Natural killer cell (primary cell): Measurements from ENCODE around the gene PPP2R5C. TPM values are rescaled to one million over a fixed set of nuclear protein-coding genes. Genes with fewer than 3 reads are reported as not detected.
A peak's percentile ranks its signal among the peaks of the same experiment; 100 is the strongest.
"Not testable (repeated sequence)": the region's sequence is repeated elsewhere in the genome, so short reads cannot be mapped to it uniquely, and the experiment has no call there.

ENCODE experiments used
- ATAC-seq, 3 donors: fragments of 150-1000 bp in 2 of 3; fragments of 200-7000 bp in 1 of 3; cut with Tn5 transposase; 1 replicate in 1 of 3; 2 replicates in 2 of 3; pipeline ENCODE4 v1.10.0; 2021; ENCODE audit warnings: mild to moderate bottlenecking in 2 of 3, moderate library complexity in 2 of 3
- DNase-seq, 2 donors: peaks; one replicate each; pipeline versions ENCODE4 v3.0.0 to v3.0.0-alpha.2; 2013 to 2021; ENCODE audit warnings: mixed read lengths in 1 of 2
- H3K27ac ChIP-seq: one replicate; pipeline ENCODE4 v1.5.1; 2013; ENCODE audit warnings: mild to moderate bottlenecking, low read length
- H3K27me3 ChIP-seq: one replicate; pipeline ENCODE4 v1.6.1; 2013; ENCODE audit warnings: low read length; ENCODE audit not compliant: control insufficient read depth, insufficient read depth
- H3K36me3 ChIP-seq: one replicate; pipeline ENCODE4 v1.6.1; 2013; ENCODE audit warnings: low read length; ENCODE audit not compliant: control insufficient read depth, insufficient read depth
- H3K4me1 ChIP-seq: one replicate; pipeline ENCODE4 v1.6.1; 2013; ENCODE audit warnings: low read length; ENCODE audit not compliant: control insufficient read depth, insufficient read depth
- H3K4me3 ChIP-seq: one replicate; pipeline ENCODE4 v1.5.1; 2013; ENCODE audit warnings: low read length
- H3K9me3 ChIP-seq: one replicate; pipeline ENCODE4 v1.6.1; 2013; ENCODE audit warnings: low read length; ENCODE audit not compliant: control insufficient read depth, insufficient read depth
- H3K27ac Mint-ChIP-seq, 2 donors: one replicate each; pipeline ENCODE4 v1.8.0; 2022; ENCODE audit warnings: mild to moderate bottlenecking in 2 of 2, mixed read lengths in 2 of 2, moderate library complexity in 1 of 2
- H3K27me3 Mint-ChIP-seq, 2 donors: one replicate each; pipeline ENCODE4 v1.8.0; 2022; ENCODE audit warnings: low read depth in 2 of 2, mixed read lengths in 2 of 2
- H3K36me3 Mint-ChIP-seq: one replicate; pipeline ENCODE4 v1.8.0; 2022; ENCODE audit warnings: mixed read lengths
- H3K4me1 Mint-ChIP-seq, 2 donors: one replicate each; pipeline ENCODE4 v1.8.0; 2022; ENCODE audit warnings: mixed read lengths in 2 of 2
- H3K4me3 Mint-ChIP-seq: one replicate; pipeline ENCODE4 v1.8.0; 2022; ENCODE audit warnings: mild to moderate bottlenecking, moderate library complexity, mixed read lengths
- H3K9me3 Mint-ChIP-seq, 2 donors: one replicate each; pipeline ENCODE4 v1.8.0; 2022; ENCODE audit warnings: mixed read lengths in 2 of 2
- CTCF ChIP-seq: fragments of 200-600 bp; IDR thresholded peaks from one replicate; pipeline ENCODE4 v1.8.0; 2022; ENCODE audit warnings: antibody characterized with exemption
- WGBS: methylation state at CpG from one replicate; pipeline ENCODE4 v1.1.7; 2013; ENCODE audit warnings: missing lambda C conversion rate; ENCODE audit not compliant: insufficient coverage; 5-methylcytosine and 5-hydroxymethylcytosine counted together
- intact Hi-C: fragments of 100-400 bp; cut with micrococcal nuclease; formaldehyde crosslinking; loops from one replicate; pipeline ENCODE4 v1.14.2; 2022
- total RNA-seq, 4 donors: library from RNA; stranded (reverse); fragments of 120-200 nt in 1 of 4; gene quantifications; one replicate each; pipeline versions ENCODE4 v1.2.3 to v1.2.4, GENCODE V29; 2013 to 2022

Gene PPP2R5C
- total RNA-seq, 3 donors from 2014 or later (not counting 1 experiment from before 2014, with no cell fraction given), result 716 to 779 (median 736) TPM

- H3K36me3 ChIP-seq, DNase-seq, H3K4me3 ChIP-seq, H3K4me3 Mint-ChIP-seq, H3K9me3 Mint-ChIP-seq, H3K9me3 ChIP-seq, H3K27me3 ChIP-seq, H3K27ac ChIP-seq, H3K27ac Mint-ChIP-seq, ATAC-seq, H3K27me3 Mint-ChIP-seq, intact Hi-C loops, H3K4me1 ChIP-seq, H3K36me3 Mint-ChIP-seq: not testable (repeated sequence)
- no CpG with 5 or more reads among the region's 1 CpG for WGBS
- H3K4me1 Mint-ChIP-seq, result peaks cover 18 to 21% of the 10 kb centered on the region in 2 donors
These were observed 44.7 kb downstream of the PPP2R5C start for GRCh38 chr14:101806252-101806651.

- H3K4me1 Mint-ChIP-seq, result peaks cover 34 to 39% of the 10 kb centered on the region in 2 donors
- no peaks in the 10 kb centered on the region for H3K9me3 Mint-ChIP-seq
- WGBS, result 80% methylated on average over 11 of the region's 11 CpGs
- no peaks in the 10 kb centered on the region for H3K27me3 Mint-ChIP-seq
- no peak for DNase-seq
- Histone ChIP-seq H3K27ac (no peak overlapping the region), H3K36me3 (peaks cover 2% of the 10 kb centered on the region), H3K9me3 (no peaks in the 10 kb centered on the region), H3K27me3 (no peaks in the 10 kb centered on the region), H3K4me1 (peaks cover 20% of the 10 kb centered on the region), H3K4me3 (no peak overlapping the region)
- peak overlapping the region; percentile 57 to 97 for H3K27ac Mint-ChIP-seq
- intact Hi-C loops, result no loop called here
- no peak for TF ChIP-seq CTCF
- no peak overlapping the region for H3K4me3 Mint-ChIP-seq
- no peak for ATAC-seq
- H3K36me3 Mint-ChIP-seq, result no peaks in the 10 kb centered on the region
These were observed 46.6 kb downstream of the PPP2R5C start for GRCh38 chr14:101808020-101808641.

- peak overlapping the region; percentile 98 for H3K4me3 Mint-ChIP-seq
- peaks cover 2% of the 10 kb centered on the region for H3K36me3 Mint-ChIP-seq
- peaks cover 25% of the 10 kb centered on the region for H3K4me1 ChIP-seq
- peaks cover 7% of the 10 kb centered on the region for H3K36me3 ChIP-seq
- DNase-seq, result no peak
- 0% methylated on average over 1 of the region's 6 CpGs for WGBS
- H3K9me3 Mint-ChIP-seq, result no peaks in the 10 kb centered on the region
- H3K27ac Mint-ChIP-seq, result peak overlapping the region; percentile 97 to 99
- peaks cover 44 to 48% of the 10 kb centered on the region in 2 donors for H3K4me1 Mint-ChIP-seq
- H3K9me3 ChIP-seq, result no peaks in the 10 kb centered on the region
- no peaks in the 10 kb centered on the region for H3K27me3 ChIP-seq
- ATAC-seq, result no peak
- peak overlapping the region; percentile 81 for H3K4me3 ChIP-seq
- H3K27ac ChIP-seq, result peak overlapping the region; percentile 98
- no peaks in the 10 kb centered on the region for H3K27me3 Mint-ChIP-seq
- TF ChIP-seq CTCF, result no peak
- intact Hi-C loops, result loop anchor here (1.0 kb wide), 1 partner anchor 14 kb away; no protein-coding TSS in a partner anchor
These were observed 47.6 kb downstream of the PPP2R5C start for GRCh38 chr14:101808894-101809670.
